H9 (cell line): ENCODE measurements around the gene CCDC88C. TPM values are rescaled to one million over a fixed set of nuclear protein-coding genes. Genes with fewer than 3 reads are reported as not detected.

Experiments
- DNase-seq: peaks from one replicate; pipeline ENCODE4 v3.0.0-alpha.2; 2017
- H2AFZ ChIP-seq: one replicate; pipeline ENCODE4 v1.6.1; 2013; ENCODE audit warnings: mild to moderate bottlenecking, low read length, control low read depth, moderate library complexity
- H2AK5ac ChIP-seq: 2 replicates; pipeline ENCODE4 v1.6.1; 2013; ENCODE audit warnings: low read length, control low read depth, mixed read lengths; ENCODE audit not compliant: insufficient read length
- H2BK120ac ChIP-seq: one replicate; pipeline ENCODE4 v1.6.1; 2013; ENCODE audit warnings: low read depth, mild to moderate bottlenecking, low read length, control low read depth, inconsistent platforms; ENCODE audit not compliant: poor library complexity, severe bottlenecking
- H2BK12ac ChIP-seq: 2 replicates; pipeline ENCODE4 v1.6.1; 2013; ENCODE audit warnings: low read length, control low read depth, mixed read lengths, low read depth; ENCODE audit not compliant: insufficient read length
- H2BK15ac ChIP-seq: 2 replicates; pipeline ENCODE4 v1.6.1; 2013; ENCODE audit warnings: low read depth, low read length, control low read depth
- H2BK20ac ChIP-seq: one replicate; pipeline ENCODE4 v1.6.1; 2013; ENCODE audit warnings: low read depth, mild to moderate bottlenecking, low read length, control low read depth, inconsistent platforms; ENCODE audit not compliant: poor library complexity, severe bottlenecking
- H2BK5ac ChIP-seq: 2 replicates; pipeline ENCODE4 v1.6.1; 2013; ENCODE audit warnings: low read length, control low read depth, mixed read lengths; ENCODE audit not compliant: insufficient read length
- H3K14ac ChIP-seq: 2 replicates; pipeline ENCODE4 v1.6.1; 2013; ENCODE audit warnings: low read length, control low read depth; ENCODE audit not compliant: insufficient read depth
- H3K18ac ChIP-seq: 2 replicates; pipeline ENCODE4 v1.6.1; 2013; ENCODE audit warnings: low read depth, mild to moderate bottlenecking, mixed read lengths, low read length, control low read depth; ENCODE audit not compliant: insufficient read length
- H3K23ac ChIP-seq: 2 replicates; pipeline ENCODE4 v1.6.1; 2013; ENCODE audit warnings: low read length, control low read depth, mixed read lengths, low read depth; ENCODE audit not compliant: insufficient read length
- H3K23me2 ChIP-seq: 2 replicates; pipeline ENCODE4 v1.6.1; 2013; ENCODE audit warnings: low read depth, mild to moderate bottlenecking, mixed read lengths, low read length, control low read depth; ENCODE audit not compliant: insufficient read length, poor library complexity, severe bottlenecking
- H3K27ac ChIP-seq: 2 replicates; pipeline ENCODE4 v1.5.1; 2013; ENCODE audit warnings: low read length, control low read depth, mixed read lengths, low read depth; ENCODE audit not compliant: insufficient read length
- H3K27me3 ChIP-seq: 2 replicates; pipeline ENCODE4 v1.6.1; 2013; ENCODE audit warnings: low read length, control low read depth, inconsistent platforms; ENCODE audit not compliant: insufficient read depth
- H3K4ac ChIP-seq: 2 replicates; pipeline ENCODE4 v1.6.1; 2013; ENCODE audit warnings: low read depth, mild to moderate bottlenecking, control low read depth, inconsistent platforms, low read length, moderate library complexity
- H3K4me1 ChIP-seq: 2 replicates; pipeline ENCODE4 v1.6.1; 2013; ENCODE audit warnings: low read length, control low read depth, inconsistent platforms; ENCODE audit not compliant: insufficient read depth
- H3K4me2 ChIP-seq: 2 replicates; pipeline ENCODE4 v1.6.1; 2013; ENCODE audit warnings: low read length, control low read depth, mixed read lengths; ENCODE audit not compliant: insufficient read length, insufficient read depth
- H3K56ac ChIP-seq: 2 replicates; pipeline ENCODE4 v1.6.1; 2013; ENCODE audit warnings: low read depth, mild to moderate bottlenecking, mixed read lengths, low read length, control low read depth; ENCODE audit not compliant: insufficient read length
- H3K79me1 ChIP-seq: 2 replicates; pipeline ENCODE4 v1.6.1; 2013; ENCODE audit warnings: low read depth, mild to moderate bottlenecking, moderate library complexity, low read length, control low read depth, inconsistent platforms; ENCODE audit not compliant: insufficient read depth, poor library complexity, severe bottlenecking
- H3K79me2 ChIP-seq: 2 replicates; pipeline ENCODE4 v1.6.1; 2013; ENCODE audit warnings: low read length, control low read depth, inconsistent platforms; ENCODE audit not compliant: insufficient read depth
- H3K9ac ChIP-seq: 2 replicates; pipeline ENCODE4 v1.6.1; 2013; ENCODE audit warnings: low read length, control low read depth, mixed read lengths; ENCODE audit not compliant: insufficient read length; ENCODE audit errors: extremely low read depth
- H3K9me3 ChIP-seq: one replicate; pipeline ENCODE4 v1.6.1; 2013; ENCODE audit warnings: low read depth, low read length, inconsistent platforms; ENCODE audit not compliant: control insufficient read depth
- H3T11ph ChIP-seq: one replicate; pipeline ENCODE4 v1.6.1; 2013; ENCODE audit warnings: mild to moderate bottlenecking, low read length, control low read depth, inconsistent platforms
- H4K20me1 ChIP-seq: one replicate; pipeline ENCODE4 v1.6.1; 2013; ENCODE audit not compliant: control insufficient read depth, insufficient read length, insufficient read depth
- H4K5ac ChIP-seq: 2 replicates; pipeline ENCODE4 v1.6.1; 2013; ENCODE audit warnings: low read depth, mild to moderate bottlenecking, mixed read lengths, low read length, control low read depth; ENCODE audit not compliant: insufficient read length
- H4K8ac ChIP-seq: replicated peaks from 2 replicates; pipeline ENCODE4 v1.6.1; 2013; ENCODE audit warnings: low read length, control low read depth, mixed read lengths, low read depth; ENCODE audit not compliant: insufficient read length
- H4K91ac ChIP-seq: 2 replicates; pipeline ENCODE4 v1.6.1; 2013; ENCODE audit warnings: low read depth, mild to moderate bottlenecking, moderate library complexity, mixed read lengths, low read length, control low read depth; ENCODE audit not compliant: insufficient read length
- H3K27ac Mint-ChIP-seq, 3 experiments: 2 replicates in 2 of 3; 3 replicates in 1 of 3; pipeline ENCODE4 v1.8.0; 2020 to 2021; ENCODE audit warnings: mixed read lengths in 3 of 3, mild to moderate bottlenecking in 1 of 3, moderate library complexity in 1 of 3
- H3K27me3 Mint-ChIP-seq: 2 replicates; pipeline ENCODE4 v1.8.0; 2021; ENCODE audit warnings: low read depth, mild to moderate bottlenecking, moderate library complexity, mixed read lengths
- H3K36me3 Mint-ChIP-seq, 3 experiments: 2 replicates in 2 of 3; 3 replicates in 1 of 3; pipeline ENCODE4 v1.8.0; 2020 to 2021; ENCODE audit warnings: low read depth in 3 of 3, mixed read lengths in 3 of 3; ENCODE audit not compliant: insufficient read depth in 1 of 3
- H3K4me1 Mint-ChIP-seq, 2 experiments: 2 replicates each; pipeline ENCODE4 v1.8.0; 2020; ENCODE audit warnings: mixed read lengths in 2 of 2
- H3K4me3 Mint-ChIP-seq, 2 experiments: 2 replicates in 1 of 2; 3 replicates in 1 of 2; pipeline ENCODE4 v1.8.0; 2020 to 2021; ENCODE audit warnings: mild to moderate bottlenecking in 2 of 2, mixed read lengths in 2 of 2, moderate library complexity in 1 of 2
- H3K9me3 Mint-ChIP-seq, 2 experiments: 2 replicates in 1 of 2; 3 replicates in 1 of 2; pipeline ENCODE4 v1.8.0; 2020; ENCODE audit warnings: mild to moderate bottlenecking in 2 of 2, mixed read lengths in 2 of 2, moderate library complexity in 1 of 2
- WGBS: extraction: QIAGEN DNeasy Blood & Tissue Kit; methylation state at CpG from one replicate; pipeline ENCODE4 v1.1.7; 2013; ENCODE audit warnings: missing lambda C conversion rate, low lambda C conversion rate, mixed read lengths; ENCODE audit not compliant: insufficient read length; ENCODE audit errors: extremely low coverage; 5-methylcytosine and 5-hydroxymethylcytosine counted together
- total RNA-seq: library from RNA; stranded (reverse); gene quantifications from 2 replicates; pipeline ENCODE4 v1.2.1, GENCODE V29; 2021
- TF ChIP-seq, protein P1 (sequence below): fragments of 200-600 bp; sonication (generic); conservative IDR thresholded peaks from 3 replicates; pipeline ENCODE4 v1.8.0; 2021; ENCODE audit warnings: antibody characterized with exemption, mild to moderate bottlenecking

CCDC88C gene
- total RNA-seq, 1 experiment from 2014 or later: 52.4 TPM

DNA sequence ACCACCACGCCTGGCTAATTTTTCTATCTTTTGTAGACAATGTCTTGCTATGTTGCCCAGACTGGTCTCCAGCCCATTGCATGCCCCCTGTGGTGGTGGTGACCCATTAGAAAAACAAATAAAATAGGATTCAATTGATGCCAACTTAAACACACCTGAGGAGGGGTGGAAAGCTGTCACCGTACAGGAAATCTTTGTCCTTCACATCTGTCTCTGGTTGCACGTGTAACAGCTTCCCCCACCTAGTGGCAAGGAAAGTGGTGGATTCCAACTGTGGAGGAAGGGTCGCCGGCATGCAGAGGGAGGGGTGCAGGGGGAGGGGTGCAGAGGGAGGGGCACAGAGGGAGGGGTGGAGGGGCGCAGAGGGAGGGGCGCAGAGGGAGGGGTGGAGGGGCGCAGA, 147.0 kb downstream of the CCDC88C start:
- no peak overlapping the region for H2BK12ac ChIP-seq
- no CpG with 5 or more reads among the region's 8 CpGs for WGBS
- H3K23me2 ChIP-seq: peaks cover 5% of the 10 kb centered on the region
- Mint-ChIP-seq H3K4me1 (peaks cover 0 to 8% of the 10 kb centered on the region in 2 experiments; a peak in 1 of 4 replicates), H3K36me3 (peaks cover 5 to 19% (median 9%) of the 10 kb centered on the region in 3 experiments), H3K27me3 (peaks cover 5% of the 10 kb centered on the region), H3K9me3 (no peaks in the 10 kb centered on the region), H3K27ac (no peak overlapping the region), H3K4me3 (no peak overlapping the region)
- H3K56ac ChIP-seq: no peak overlapping the region
- no peak overlapping the region for H4K5ac ChIP-seq
- H2AK5ac ChIP-seq: no peak overlapping the region
- TF ChIP-seq, protein P1, sequence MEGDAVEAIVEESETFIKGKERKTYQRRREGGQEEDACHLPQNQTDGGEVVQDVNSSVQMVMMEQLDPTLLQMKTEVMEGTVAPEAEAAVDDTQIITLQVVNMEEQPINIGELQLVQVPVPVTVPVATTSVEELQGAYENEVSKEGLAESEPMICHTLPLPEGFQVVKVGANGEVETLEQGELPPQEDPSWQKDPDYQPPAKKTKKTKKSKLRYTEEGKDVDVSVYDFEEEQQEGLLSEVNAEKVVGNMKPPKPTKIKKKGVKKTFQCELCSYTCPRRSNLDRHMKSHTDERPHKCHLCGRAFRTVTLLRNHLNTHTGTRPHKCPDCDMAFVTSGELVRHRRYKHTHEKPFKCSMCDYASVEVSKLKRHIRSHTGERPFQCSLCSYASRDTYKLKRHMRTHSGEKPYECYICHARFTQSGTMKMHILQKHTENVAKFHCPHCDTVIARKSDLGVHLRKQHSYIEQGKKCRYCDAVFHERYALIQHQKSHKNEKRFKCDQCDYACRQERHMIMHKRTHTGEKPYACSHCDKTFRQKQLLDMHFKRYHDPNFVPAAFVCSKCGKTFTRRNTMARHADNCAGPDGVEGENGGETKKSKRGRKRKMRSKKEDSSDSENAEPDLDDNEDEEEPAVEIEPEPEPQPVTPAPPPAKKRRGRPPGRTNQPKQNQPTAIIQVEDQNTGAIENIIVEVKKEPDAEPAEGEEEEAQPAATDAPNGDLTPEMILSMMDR: no peak
- no peak overlapping the region for H3K9ac ChIP-seq
- no peak overlapping the region for H3K23ac ChIP-seq
- H3K4ac ChIP-seq: no peak overlapping the region
- H2AFZ ChIP-seq: no peak overlapping the region
- H3K4me2 ChIP-seq: no peak overlapping the region
- H2BK5ac ChIP-seq: no peak overlapping the region
- no peak overlapping the region for H2BK15ac ChIP-seq
- no peak for DNase-seq
- no peak overlapping the region for H3T11ph ChIP-seq
- no peaks in the 10 kb centered on the region for H3K27me3 ChIP-seq
- no peaks in the 10 kb centered on the region for H3K9me3 ChIP-seq
- H4K91ac ChIP-seq: no peak overlapping the region
- no peak overlapping the region for H2BK20ac ChIP-seq
- no peaks in the 10 kb centered on the region for H3K79me1 ChIP-seq
- no peak overlapping the region for H2BK120ac ChIP-seq
- H3K18ac ChIP-seq: no peak overlapping the region
- H3K4me1 ChIP-seq: no peaks in the 10 kb centered on the region
- H3K79me2 ChIP-seq: no peaks in the 10 kb centered on the region
- H3K27ac ChIP-seq: no peak overlapping the region
- H4K20me1 ChIP-seq: no peaks in the 10 kb centered on the region
- no peak overlapping the region for H3K14ac ChIP-seq
- H4K8ac ChIP-seq: no peak overlapping the region
